Upper lobe of left lung (tissue), 6 donors: ENCODE results near the gene SART1. TPM values are rescaled to one million over a fixed set of nuclear protein-coding genes. Genes with fewer than 3 reads are reported as not detected.

Experiments used
- ATAC-seq, 2 donors: fragments of 200-7000 bp; cut with Tn5 transposase; one replicate each; pipeline ENCODE4 v1.9.1; 2022; ENCODE audit warnings: mild to moderate bottlenecking in 2 of 2, moderate library complexity in 2 of 2; ENCODE audit not compliant: low FRiP score in 2 of 2
- DNase-seq, 2 donors: peaks; one replicate each; pipeline ENCODE4 v3.0.0-alpha.2; 2019 to 2020
- H3K27ac ChIP-seq, 4 donors: fragments of 200-600 bp; sonication (generic); one replicate each; pipeline ENCODE4 v1.5.1; 2016 to 2019
- H3K27me3 ChIP-seq, 4 donors: fragments of 200-600 bp; sonication (generic); one replicate each; pipeline ENCODE4 v1.5.1; 2017 to 2019
- H3K36me3 ChIP-seq, 4 donors: fragments of 200-600 bp; sonication (generic); one replicate each; pipeline ENCODE4 v1.5.1; 2016 to 2019
- H3K4me1 ChIP-seq, 4 donors: fragments of 200-600 bp; sonication (generic); one replicate each; pipeline ENCODE4 v1.5.1; 2018 to 2019
- H3K4me3 ChIP-seq, 4 donors: fragments of 200-600 bp; sonication (generic); one replicate each; pipeline ENCODE4 v1.5.1; 2017 to 2019; ENCODE audit warnings: mild to moderate bottlenecking in 2 of 4, moderate library complexity in 1 of 4
- H3K9me3 ChIP-seq, 4 donors: fragments of 200-600 bp; sonication (generic); one replicate each; pipeline ENCODE4 v1.5.1; 2018 to 2019
- CTCF ChIP-seq, 6 experiments: fragments of 450-650 bp in 4 of 6; fragments of 200-600 bp in 2 of 6; sonication (generic) in 2 of 6; IDR thresholded peaks; one replicate each; pipeline ENCODE4 v1.5.1; 2016 to 2019; ENCODE audit warnings: antibody characterized with exemption in 6 of 6
- EP300 ChIP-seq, 4 donors: sonication (generic); formaldehyde crosslinking; IDR thresholded peaks; one replicate each; pipeline ENCODE4 v1.5.1; 2017; ENCODE audit warnings: antibody characterized with exemption in 4 of 4, control low read depth in 2 of 4
- POLR2A ChIP-seq, 4 donors: fragments of 450-650 bp; IDR thresholded peaks; one replicate each; pipeline ENCODE4 v1.5.1; 2016 to 2017; ENCODE audit warnings: antibody characterized with exemption in 4 of 4, mild to moderate bottlenecking in 2 of 4
- POLR2AphosphoS5 ChIP-seq, 2 donors: sonication (generic); formaldehyde crosslinking; IDR thresholded peaks; one replicate each; pipeline ENCODE4 v1.5.1; 2017; ENCODE audit warnings: antibody characterized with exemption in 2 of 2
- WGBS, 2 donors: methylation state at CpG; one replicate each; pipeline ENCODE4 v1.1.5; 2017 to 2018; 5-methylcytosine and 5-hydroxymethylcytosine counted together
- total RNA-seq, 6 donors: library from RNA; depleted of rRNA in 4 of 6; stranded (reverse); fragments of >200 nt in 4 of 6; gene quantifications; one replicate each; pipeline versions ENCODE4 v1.1.0 to v1.2.1, GENCODE V29; 2016 to 2021
- donor health status: DM: no; HTN: no; CAD: no; lungs with moderate emphysema.
- donor health status: DM: no; HTN: yes; CAD: no; lungs with severe emphysema.

SART1 gene
- total RNA-seq, 6 donors from 2014 or later, result 44.4 to 201 (median 71.4) TPM

- peaks cover 0 to 2% (median 0%) of the 10 kb centered on the region in 4 donors for H3K36me3 ChIP-seq
- H3K9me3 ChIP-seq, result no peaks in the 10 kb centered on the region
- H3K27ac ChIP-seq, result peak overlapping the region in 2 of 4 donors; percentile 9 to 76
- H3K27me3 ChIP-seq, result no peaks in the 10 kb centered on the region
- no peak for TF ChIP-seq POLR2AphosphoS5 (IDR thresholded peaks at IDR 0.05)
- no peak for TF ChIP-seq POLR2A (IDR thresholded peaks at IDR 0.05)
- TF ChIP-seq CTCF (IDR thresholded peaks at IDR 0.05), result no peak
- no peak for TF ChIP-seq EP300 (IDR thresholded peaks at IDR 0.05)
- DNase-seq, result no peak
- H3K4me1 ChIP-seq, result peaks cover 0 to 9% (median 5%) of the 10 kb centered on the region in 4 donors
- ATAC-seq, result no peak
- WGBS, 2 donors, result 53 to 70% methylated on average over 6 of the region's 6 CpGs
- no peak overlapping the region for H3K4me3 ChIP-seq
Observed at GRCh38 chr11:65928667-65929066, 32.9 kb upstream of the SART1 start.

- no peaks in the 10 kb centered on the region for H3K27me3 ChIP-seq
- H3K36me3 ChIP-seq, result no peaks in the 10 kb centered on the region
- TF ChIP-seq CTCF (IDR thresholded peaks at IDR 0.05) (no peak), POLR2A (IDR thresholded peaks at IDR 0.05) (no peak)
- peak in 1 of 2 donors; percentile 27 for ATAC-seq
- H3K9me3 ChIP-seq, result no peaks in the 10 kb centered on the region
- no peak overlapping the region for H3K27ac ChIP-seq
- WGBS, 2 donors, result 58 to 64% methylated on average over 12 to 13 of the region's 13 CpGs
- DNase-seq, result no peak
- no peak overlapping the region for H3K4me3 ChIP-seq
- H3K4me1 ChIP-seq, result peaks cover 0 to 9% (median 5%) of the 10 kb centered on the region in 4 donors
Observed at GRCh38 chr11:65931773-65932557, 29.6 kb upstream of the SART1 start.

- no peak for DNase-seq
- H3K9me3 ChIP-seq, result no peaks in the 10 kb centered on the region
- H3K4me1 ChIP-seq, result peaks cover 0 to 9% (median 5%) of the 10 kb centered on the region in 4 donors
- no peaks in the 10 kb centered on the region for H3K36me3 ChIP-seq
- TF ChIP-seq POLR2A (IDR thresholded peaks at IDR 0.05) (no peak), POLR2AphosphoS5 (IDR thresholded peaks at IDR 0.05) (no peak), CTCF (IDR thresholded peaks at IDR 0.05) (no peak), EP300 (IDR thresholded peaks at IDR 0.05) (no peak)
- H3K27ac ChIP-seq, result no peak overlapping the region
- H3K27me3 ChIP-seq, result no peaks in the 10 kb centered on the region
- no peak for ATAC-seq
- WGBS, 2 donors, result 28 to 39% methylated on average over 9 of the region's 9 CpGs
- no peak overlapping the region for H3K4me3 ChIP-seq
Observed at GRCh38 chr11:65932558-65932919, 29.0 kb upstream of the SART1 start.

GRCh38 chr11:65934014-65934413 lies 27.5 kb upstream of the SART1 start:
- no peak overlapping the region for H3K27ac ChIP-seq
- ATAC-seq (no peak), DNase-seq (no peak)
- TF ChIP-seq CTCF (IDR thresholded peaks at IDR 0.05), result no peak
- no peak for TF ChIP-seq POLR2A (IDR thresholded peaks at IDR 0.05)
- no peak for TF ChIP-seq POLR2AphosphoS5 (IDR thresholded peaks at IDR 0.05)
- TF ChIP-seq EP300 (IDR thresholded peaks at IDR 0.05), result no peak
- H3K27me3 ChIP-seq, result no peaks in the 10 kb centered on the region
- no peaks in the 10 kb centered on the region for H3K9me3 ChIP-seq
- no peaks in the 10 kb centered on the region for H3K4me1 ChIP-seq
- no peaks in the 10 kb centered on the region for H3K36me3 ChIP-seq
- no peak overlapping the region for H3K4me3 ChIP-seq
- 65 to 69% methylated on average over 4 of the region's 4 CpGs for WGBS, 2 donors

GRCh38 chr11:65937766-65938165 lies 23.8 kb upstream of the SART1 start:
- TF ChIP-seq POLR2A (IDR thresholded peaks at IDR 0.05) (no peak), POLR2AphosphoS5 (IDR thresholded peaks at IDR 0.05) (no peak), CTCF (IDR thresholded peaks at IDR 0.05) (no peak), EP300 (IDR thresholded peaks at IDR 0.05) (no peak)
- no peak for ATAC-seq
- H3K27ac ChIP-seq, result no peak overlapping the region
- H3K9me3 ChIP-seq, result no peaks in the 10 kb centered on the region
- no peaks in the 10 kb centered on the region for H3K4me1 ChIP-seq
- WGBS, 2 donors, result 57 to 75% methylated on average over 4 of the region's 4 CpGs
- H3K36me3 ChIP-seq, result no peaks in the 10 kb centered on the region
- DNase-seq, result no peak
- no peak overlapping the region for H3K4me3 ChIP-seq
- H3K27me3 ChIP-seq, result no peaks in the 10 kb centered on the region
